CD4-positive, alpha-beta T cell treated with Interleukin-2 at 100 ng/mL for 4 hours (primary cell): ENCODE results near the gene KRT34.
"Not testable (repeated sequence)": the region's sequence is repeated elsewhere in the genome, so short reads cannot be mapped to it uniquely, and the experiment has no call there.

ENCODE experiments used
- DNase-seq: peaks from one replicate; pipeline ENCODE4 v3.0.0-alpha.2; 2020; ENCODE audit warnings: low spot score

KRT34 gene

GRCh38 chr17:41366070-41366469, 16.0 kb downstream of the KRT34 start:
- no peak for DNase-seq

GRCh38 chr17:41363881-41364280, 18.2 kb downstream of the KRT34 start:
- DNase-seq = no peak

GRCh38 chr17:41360296-41360995, 21.7 kb downstream of the KRT34 start:
- DNase-seq = no peak

GRCh38 chr17:41354536-41354935, 27.6 kb downstream of the KRT34 start:
- no peak for DNase-seq

DNA sequence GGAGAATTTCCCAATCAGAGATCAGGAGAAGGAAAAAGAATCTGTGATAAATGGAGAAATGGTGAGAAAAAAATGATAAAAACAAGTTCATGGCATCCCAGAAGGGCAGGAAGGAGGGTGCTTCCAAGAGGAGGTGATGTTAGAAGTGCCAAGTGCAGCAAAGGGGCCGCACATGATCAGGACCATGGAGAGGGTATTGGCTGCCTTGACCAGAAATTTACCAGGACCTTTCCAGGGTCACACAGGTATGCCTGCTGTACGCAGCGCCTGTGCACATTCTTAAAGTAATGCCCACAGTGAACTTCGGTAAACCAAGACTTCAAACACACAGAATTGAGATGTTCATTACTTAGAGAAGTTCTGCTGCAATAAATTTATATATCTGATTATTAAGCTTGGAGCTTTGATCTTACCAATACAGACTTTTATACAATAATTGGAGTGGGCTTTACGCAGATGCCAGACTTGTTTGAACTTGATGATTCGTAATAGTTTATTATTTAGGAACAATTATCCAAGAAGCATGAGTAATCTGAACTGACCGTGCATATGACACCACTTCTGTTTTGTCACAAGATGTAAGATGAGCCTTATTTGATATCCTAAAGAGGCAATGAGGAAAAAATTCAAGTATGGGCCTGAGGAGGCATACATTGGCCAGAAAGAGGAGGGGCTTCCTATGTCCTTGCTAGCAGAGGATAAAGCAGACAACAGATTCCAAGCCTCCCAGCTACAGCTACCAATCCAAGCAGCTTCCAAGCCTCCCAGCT, 29.3 kb downstream of the KRT34 start:
- DNase-seq = no peak

GRCh38 chr17:41351177-41351576, 30.9 kb downstream of the KRT34 start:
- DNase-seq = no peak

DNA sequence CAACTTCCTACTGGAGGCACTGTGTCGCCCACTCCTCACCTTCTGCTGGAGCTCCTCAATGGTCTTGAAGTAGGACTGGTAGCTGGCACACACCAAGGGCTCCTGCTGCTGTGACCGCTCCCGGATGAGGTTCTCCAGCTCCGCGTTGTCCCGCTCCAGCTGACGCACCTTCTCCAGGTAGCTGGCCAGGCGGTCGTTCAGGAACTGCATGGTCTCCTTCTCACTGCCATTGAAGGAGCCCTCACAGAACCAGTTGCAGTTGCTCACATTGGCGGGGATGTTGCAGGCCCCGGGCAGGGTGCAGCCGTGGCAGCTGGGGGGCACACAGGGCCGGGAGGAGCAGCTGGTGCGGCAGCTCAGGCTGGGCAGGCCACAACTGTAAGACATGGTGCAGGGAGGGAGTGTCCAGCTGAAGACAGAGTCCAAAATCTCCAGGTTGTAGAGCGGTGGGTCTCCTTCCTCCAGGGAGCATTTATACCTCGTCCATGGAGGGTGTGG, 31.7 kb downstream of the KRT34 start, which contains the start of gene KRT33A:
Gene KRT33A, minus strand, starts transcription at position 448 of the 498 bp plus-strand sequence. Its CDS starts 61 bp downstream, at position 387.
- not testable (repeated sequence) for DNase-seq

DNA sequence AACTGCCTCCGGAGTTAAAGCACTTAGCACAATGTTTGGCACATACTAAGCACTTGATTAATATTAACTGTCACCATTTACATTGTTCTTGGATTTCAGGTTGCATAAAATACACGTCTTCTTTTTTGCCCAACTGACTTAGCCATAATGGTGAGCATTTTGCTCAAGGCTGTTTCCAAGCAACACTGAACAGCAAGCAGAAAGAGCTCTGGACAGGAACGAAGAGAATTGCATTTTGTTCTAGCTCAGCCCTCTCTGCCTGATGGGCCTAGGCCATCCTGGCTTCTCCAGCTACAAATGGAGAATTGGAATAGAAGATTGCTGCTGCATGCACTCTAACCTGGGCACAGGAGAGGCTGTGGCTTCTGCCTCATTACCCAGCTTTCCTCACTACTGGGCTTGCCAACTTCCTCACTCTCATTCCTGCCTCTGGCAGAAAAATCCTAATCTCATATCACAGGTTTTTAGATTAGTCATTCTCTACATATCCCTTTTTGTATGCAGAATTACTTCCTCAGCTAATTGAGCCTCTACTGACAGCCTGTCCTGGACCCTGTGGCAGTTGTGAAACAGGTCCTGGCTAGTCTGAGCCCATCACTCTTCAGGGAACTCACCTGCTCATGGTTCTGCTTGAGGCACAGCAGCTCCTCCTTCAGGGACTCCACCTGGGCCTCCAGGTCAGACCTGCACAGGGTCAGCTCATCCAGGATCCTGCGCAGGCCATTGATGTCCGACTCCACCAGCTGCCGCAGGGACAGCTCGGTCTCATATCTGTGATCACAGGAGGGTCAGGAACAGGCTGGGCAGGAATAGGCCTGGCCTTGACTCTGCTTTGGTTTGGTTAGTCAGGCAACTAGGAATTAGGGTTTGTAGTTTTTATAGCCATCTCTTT, 34.0 kb downstream of the KRT34 start:
- no peak for DNase-seq

DNA sequence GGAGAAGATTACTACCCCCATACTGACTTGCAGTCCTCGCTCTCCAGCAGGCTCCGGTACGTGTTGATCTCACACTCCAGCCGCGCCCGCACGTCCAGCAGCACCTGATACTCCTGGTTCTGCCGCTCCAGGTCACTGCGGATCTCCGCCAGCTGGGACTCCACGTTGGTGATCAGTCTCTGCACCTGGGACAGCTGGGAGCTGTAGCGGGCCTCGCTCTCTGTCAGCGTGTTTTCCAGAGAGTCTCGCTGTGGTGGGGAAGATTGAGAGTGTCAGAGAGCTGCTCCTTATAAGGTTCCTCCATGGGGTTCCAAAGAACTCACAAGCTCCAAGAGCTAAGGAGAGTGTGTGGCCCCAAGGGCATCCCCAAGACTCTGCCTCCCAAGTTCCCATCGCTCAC, 35.7 kb downstream of the KRT34 start:
- not testable (repeated sequence) for DNase-seq

GRCh38 chr17:41345992-41346391, 36.1 kb downstream of the KRT34 start:
- no peak for DNase-seq

- DNase-seq = no peak
Observed at GRCh38 chr17:41343029-41343428, 39.1 kb downstream of the KRT34 start.

DNA sequence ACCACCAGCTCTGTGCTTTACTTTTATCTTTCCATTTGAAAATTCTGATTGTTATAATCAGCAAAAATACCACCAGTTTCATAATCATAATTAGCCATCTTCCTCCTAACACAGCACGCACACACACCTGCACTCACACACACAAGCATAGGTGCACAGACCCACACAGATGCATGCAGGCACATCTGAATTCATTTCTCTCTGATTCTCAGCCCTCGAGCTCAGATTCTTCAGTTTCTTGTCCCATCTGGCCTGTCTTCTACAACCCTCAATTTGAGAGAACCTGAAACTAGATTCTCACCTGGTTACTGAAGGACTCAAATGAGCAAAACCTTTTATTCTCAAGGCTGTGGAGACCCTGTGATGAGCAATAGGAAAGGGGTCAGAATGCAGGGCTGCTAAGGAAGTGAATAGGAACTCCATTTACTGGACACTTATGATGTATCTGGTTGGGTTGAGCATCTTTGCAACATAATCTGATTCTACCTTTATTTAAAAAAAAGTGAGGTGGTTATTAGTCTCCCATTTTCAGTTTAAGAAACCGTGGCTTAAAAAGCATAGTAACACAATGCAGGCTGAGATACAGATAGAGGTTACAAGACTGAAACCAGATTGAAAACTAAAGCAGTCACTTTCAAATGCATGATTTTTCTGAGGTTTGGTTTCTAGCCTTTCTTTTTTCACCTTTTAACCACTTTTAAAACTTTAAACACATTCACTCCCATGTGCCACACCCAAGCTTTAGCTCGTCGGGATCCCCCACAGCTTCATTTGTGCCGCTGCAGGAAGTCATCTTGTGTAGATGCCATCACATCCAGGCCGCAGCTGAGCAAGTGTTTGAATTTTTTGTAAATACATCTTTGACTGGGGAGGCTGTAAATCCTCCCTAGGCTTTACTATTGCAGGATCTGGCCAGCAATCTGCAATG, 40.9 kb downstream of the KRT34 start:
- DNase-seq = peak; percentile 80

- peak; percentile 13 for DNase-seq
Observed at GRCh38 chr17:41340494-41340893, 41.6 kb downstream of the KRT34 start.

- DNase-seq = no peak
Observed at GRCh38 chr17:41339571-41340172, 42.4 kb downstream of the KRT34 start.

GRCh38 chr17:41338961-41339485, 43.1 kb downstream of the KRT34 start:
- DNase-seq = peak; percentile 89

GRCh38 chr17:41335747-41336146, 46.4 kb downstream of the KRT34 start:
- no peak for DNase-seq

DNA sequence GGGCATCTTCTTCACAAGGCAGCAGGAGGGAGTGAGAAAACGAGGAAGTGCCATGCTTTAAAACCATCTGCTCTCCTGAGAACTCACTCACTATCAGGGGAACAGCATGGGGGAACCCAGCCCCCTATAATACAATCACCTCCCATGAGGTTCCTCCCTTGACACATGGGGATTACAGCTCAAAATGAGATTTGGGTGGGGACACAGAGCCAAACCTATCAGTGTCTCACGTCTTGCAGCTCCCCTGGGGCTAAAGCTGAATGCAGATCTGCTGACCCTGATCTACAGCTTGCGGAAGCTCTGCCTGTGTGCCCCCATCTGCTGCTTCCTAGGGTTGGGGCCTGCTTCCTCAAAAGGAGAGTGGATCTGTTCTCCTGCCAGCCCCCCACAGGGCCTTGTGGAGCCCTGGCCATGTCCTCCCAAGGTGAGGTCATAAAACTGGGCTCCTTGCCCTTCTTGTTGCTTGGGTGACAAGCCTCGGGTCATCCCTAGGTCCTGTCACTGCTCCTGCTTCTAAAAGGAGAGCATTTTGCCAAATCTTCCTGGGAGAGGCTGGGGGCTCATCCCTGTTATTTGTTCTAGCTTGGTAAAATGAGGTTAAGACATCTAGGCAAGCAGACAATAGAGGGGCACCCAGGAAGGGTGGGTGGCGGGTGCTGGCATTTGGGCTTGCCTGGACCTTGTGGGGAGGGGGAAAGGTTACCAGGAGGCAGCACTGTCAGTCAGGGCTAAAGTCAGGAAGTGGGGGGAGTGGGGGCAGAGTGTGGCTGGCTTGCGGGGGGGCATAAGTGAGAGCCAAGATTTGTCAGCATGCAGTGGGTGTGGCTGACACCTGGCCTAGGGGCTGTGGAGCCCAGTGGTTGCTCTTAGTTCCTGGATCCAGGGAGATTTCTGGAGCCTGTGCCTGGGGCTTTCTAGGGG, 47.5 kb downstream of the KRT34 start:
- peak; percentile 27 for DNase-seq

DNA sequence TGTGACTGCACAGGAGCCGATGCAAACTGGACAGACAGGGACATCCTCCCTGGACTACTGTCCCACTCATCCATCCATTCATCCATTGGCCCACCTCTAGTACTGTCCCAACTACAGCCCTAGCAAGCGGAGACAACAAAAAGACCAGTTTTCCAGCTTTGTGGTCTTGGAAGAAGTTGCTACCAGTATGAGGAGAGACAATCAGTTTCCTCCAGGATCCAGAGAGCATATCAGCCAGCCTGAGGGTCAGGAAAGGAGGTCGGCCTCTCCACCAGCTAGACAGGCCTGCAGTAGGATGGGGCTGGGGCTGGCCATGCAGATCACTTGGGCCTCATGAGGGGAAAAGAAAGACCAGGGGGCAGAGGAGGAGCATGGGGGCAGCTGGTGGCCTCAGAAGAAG, 48.3 kb downstream of the KRT34 start:
- no peak for DNase-seq

DNA sequence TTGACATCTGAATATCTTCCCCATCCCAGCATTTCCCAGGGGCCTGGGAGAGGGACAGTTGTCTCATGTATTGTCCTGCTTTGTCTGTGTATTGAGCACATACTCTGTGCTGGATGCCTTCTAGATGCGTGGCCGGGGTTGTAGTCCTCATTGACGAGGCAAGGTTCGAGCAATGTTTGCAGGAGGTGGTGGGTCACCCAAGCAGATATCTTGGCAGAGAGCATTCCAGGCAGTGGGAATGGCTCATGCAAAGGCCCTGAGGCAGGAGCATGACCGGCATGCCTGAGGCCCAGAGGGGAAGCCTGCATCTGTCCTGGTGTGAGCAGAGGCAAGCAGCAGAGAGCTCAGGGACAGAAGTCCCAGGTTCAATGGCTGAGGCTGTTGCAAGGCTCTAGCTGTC, 49.0 kb downstream of the KRT34 start:
- no peak for DNase-seq
